ENCODE results near the gene AK4. TPM values are rescaled to one million over a fixed set of nuclear protein-coding genes. Genes with fewer than 3 reads are reported as not detected.

The AK4 gene
- total and polyA plus RNA-seq, 2 of the 8 experiments (the other 6 are each of a cell fraction or from before 2014, with no cell fraction given), result 64.5 to 175 TPM

GRCh38 chr1:65147424-65148177 lies 402 bp upstream of the AK4 start (continued):
- TF ChIP-seq USF2 (IDR thresholded peaks at IDR 0.05; ENCODE audit: low read length), result no peak
- no peak for TF ChIP-seq SIX5 (IDR thresholded peaks at IDR 0.05; ENCODE audit: low read depth, low read length)
- no peak for TF ChIP-seq POLR2A (IDR thresholded peaks at IDR 0.05; ENCODE audit: control extremely low read depth in 1 of 2, low read depth in 2 of 2, low read length in 2 of 2)
- TF ChIP-seq ATF3 (IDR thresholded peaks at IDR 0.05; ENCODE audit: insufficient read depth, low read depth, low read length), result no peak
- TF ChIP-seq HDAC2 (IDR thresholded peaks at IDR 0.05; ENCODE audit: borderline replicate concordance in 1 of 2, low read depth in 2 of 2, low read length in 2 of 2), result peak; percentile 38 to 80; a peak in 2 of 4 replicates
- no peak for TF ChIP-seq KDM5A (IDR thresholded peaks at IDR 0.05; ENCODE audit: low read length)
- no peak for TF ChIP-seq RXRA (IDR thresholded peaks at IDR 0.05; ENCODE audit: insufficient read depth, low read depth, low read length)
- TF ChIP-seq CBX5 (IDR thresholded peaks at IDR 0.05; ENCODE audit: low read depth, low read length), result no peak
- TF ChIP-seq SP4 (IDR thresholded peaks at IDR 0.05; ENCODE audit: low read length), result no peak
- TF ChIP-seq BRCA1 (IDR thresholded peaks at IDR 0.05; ENCODE audit: low read depth, low read length), result no peak
- TF ChIP-seq SRF (IDR thresholded peaks at IDR 0.05; ENCODE audit: low read depth, low read length), result no peak
- TF ChIP-seq JUN (IDR thresholded peaks at IDR 0.05; ENCODE audit: low read depth, low read length), result no peak
- no peak for TF ChIP-seq EGR1 (IDR thresholded peaks at IDR 0.05; ENCODE audit: borderline replicate concordance, low read depth, low read length)
- TF ChIP-seq GTF2F1 (IDR thresholded peaks at IDR 0.05; ENCODE audit: borderline replicate concordance, low read depth, low read length), result no peak
- TF ChIP-seq NRF1 (IDR thresholded peaks at IDR 0.05; ENCODE audit: low read depth, low read length), result no peak
- peak; percentile 92 for TF ChIP-seq KDM4A (IDR thresholded peaks at IDR 0.05; ENCODE audit: low read depth, low read length, severe bottlenecking)
- TF ChIP-seq POU5F1 (IDR thresholded peaks at IDR 0.05; ENCODE audit: low read depth, low read length), result no peak
- no peak for TF ChIP-seq ATF2 (IDR thresholded peaks at IDR 0.05; ENCODE audit: low read length)
- TF ChIP-seq BACH1 (IDR thresholded peaks at IDR 0.05; ENCODE audit: low read length), result peak; percentile 74
- TF ChIP-seq POLR2AphosphoS5 (IDR thresholded peaks at IDR 0.05; ENCODE audit: low read depth, low read length), result no peak

Measured in H1 (cell line).